ENCODE results near the gene RBM15B. TPM values are rescaled to one million over a fixed set of nuclear protein-coding genes. Genes with fewer than 3 reads are reported as not detected.

The RBM15B gene
- total and polyA plus RNA-seq, 3 donors from 2014 or later: 27.1 to 41.4 (median 33.9) TPM

- DNase-seq: no peak
- no peaks in the 10 kb centered on the region for H3K36me3 ChIP-seq (ENCODE audit: low read depth, missing control alignments)
Measured at GRCh38 chr3:51445544-51446280, 54.6 kb downstream of the RBM15B start.

More at GRCh38 chr3:51445544-51446280, 54.6 kb downstream of the RBM15B start:
- TF ChIP-seq POLR2A (IDR thresholded peaks at IDR 0.05): no peak
- no peak for TF ChIP-seq CTCF (IDR thresholded peaks at IDR 0.05)
- Histone ChIP-seq H3K27ac (no peak overlapping the region), H3K4me1 (no peaks in the 10 kb centered on the region), H3K4me3 (no peak overlapping the region), H3K9me3 (no peaks in the 10 kb centered on the region), H3K27me3 (no peaks in the 10 kb centered on the region)
- intact Hi-C loops (cut with DNase I; ENCODE audit: low total_unique reads): no loop called here
- 90 to 96% methylated on average over 4 of the region's 4 CpGs for WGBS, 2 donors

Other genes with a start within 250 kb of the RBM15B start
- 10 to 100 TPM; 48.6 to 62.8 TPM for gene MANF, start 6.0 kb upstream of the RBM15B start, total RNA-seq
- 167 TPM for gene MANF, start 6.0 kb upstream of the RBM15B start, polyA plus RNA-seq (ENCODE audit: insufficient read depth, low read depth, low replicate concordance)
- gene DCAF1, start 108.7 kb downstream of the RBM15B start, total RNA-seq: 100 to 1,000 TPM in 1 of 2 donors, 10 to 100 TPM in 1; 60.5 to 110 TPM
- gene DCAF1, start 108.7 kb downstream of the RBM15B start, polyA plus RNA-seq (ENCODE audit: insufficient read depth, low read depth, low replicate concordance): 110 TPM
- 10 to 100 TPM; 40.6 to 49.1 TPM for gene RAD54L2, start 147.4 kb downstream of the RBM15B start, total RNA-seq
- 13.3 TPM for gene RAD54L2, start 147.4 kb downstream of the RBM15B start, polyA plus RNA-seq (ENCODE audit: insufficient read depth, low read depth, low replicate concordance)

Data from testis (tissue), 3 donors.